T-helper 1 cell treated with Interleukin-12 subunit alpha and Interleukin-12 subunit beta and Interleukin-4 antibody, amounts not matched to agents 30 μg/mL and 1 μg/mL, for 36 hours (primary cell): Measurements from ENCODE around the gene PLOD3.
A peak's percentile ranks its signal among the peaks of the same experiment; 100 is the strongest.

Experiments used
- H3K27ac Mint-ChIP-seq: one replicate; pipeline ENCODE4 v1.8.0; 2021; ENCODE audit warnings: mild to moderate bottlenecking, mixed read lengths
- H3K27me3 Mint-ChIP-seq: one replicate; pipeline ENCODE4 v1.8.0; 2021; ENCODE audit warnings: low read depth, mixed read lengths
- H3K36me3 Mint-ChIP-seq: one replicate; pipeline ENCODE4 v1.8.0; 2021; ENCODE audit warnings: low read depth, mixed read lengths
- H3K4me1 Mint-ChIP-seq: one replicate; pipeline ENCODE4 v1.8.0; 2021; ENCODE audit warnings: low read depth, mixed read lengths
- H3K4me3 Mint-ChIP-seq: one replicate; pipeline ENCODE4 v1.8.0; 2021; ENCODE audit warnings: mild to moderate bottlenecking, moderate library complexity, mixed read lengths
- H3K9me3 Mint-ChIP-seq: one replicate; pipeline ENCODE4 v1.8.0; 2021; ENCODE audit warnings: mixed read lengths

PLOD3 gene

DNA sequence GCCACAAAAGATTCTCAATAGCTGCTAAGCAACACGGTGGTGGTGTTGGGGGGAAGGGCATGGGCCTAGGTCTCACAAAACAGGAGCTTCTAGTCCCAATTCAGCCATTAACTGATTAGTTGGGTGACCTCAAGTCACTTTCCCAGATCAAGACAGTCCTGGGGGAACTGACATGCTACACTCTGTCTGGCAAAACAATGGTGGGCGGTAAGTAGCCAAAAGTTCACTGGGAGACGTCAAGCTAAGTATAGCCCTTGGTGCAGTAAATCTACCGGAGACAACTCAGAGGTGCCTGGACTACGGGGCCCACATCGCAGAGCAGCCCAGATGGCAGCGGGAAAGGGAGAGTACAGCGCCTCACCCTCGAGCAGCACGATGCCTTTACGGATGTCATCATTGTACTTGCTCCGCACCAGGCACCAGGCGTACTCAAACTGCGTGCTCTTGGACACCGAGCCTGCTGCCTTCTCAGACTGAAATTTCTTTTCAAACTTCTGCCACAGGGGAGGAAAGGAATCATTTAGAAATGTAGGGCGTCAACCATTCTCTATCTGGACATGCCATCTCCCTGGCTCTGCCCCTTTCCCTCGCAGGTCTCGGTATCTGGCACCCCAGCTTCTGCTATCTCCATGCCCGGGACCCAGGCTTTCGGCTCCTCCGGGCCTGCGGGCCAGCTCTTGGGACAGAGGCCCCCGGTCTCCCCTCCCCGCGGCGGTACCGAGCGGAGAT, 26.4 kb upstream of the PLOD3 start:
- H3K27me3 Mint-ChIP-seq = no peaks in the 10 kb centered on the region
- peak overlapping the region; percentile 96 for H3K27ac Mint-ChIP-seq
- no peaks in the 10 kb centered on the region for H3K9me3 Mint-ChIP-seq
- H3K4me1 Mint-ChIP-seq = peaks cover 26% of the 10 kb centered on the region
- peaks cover 5% of the 10 kb centered on the region for H3K36me3 Mint-ChIP-seq
- peak overlapping the region; percentile 92 for H3K4me3 Mint-ChIP-seq

DNA sequence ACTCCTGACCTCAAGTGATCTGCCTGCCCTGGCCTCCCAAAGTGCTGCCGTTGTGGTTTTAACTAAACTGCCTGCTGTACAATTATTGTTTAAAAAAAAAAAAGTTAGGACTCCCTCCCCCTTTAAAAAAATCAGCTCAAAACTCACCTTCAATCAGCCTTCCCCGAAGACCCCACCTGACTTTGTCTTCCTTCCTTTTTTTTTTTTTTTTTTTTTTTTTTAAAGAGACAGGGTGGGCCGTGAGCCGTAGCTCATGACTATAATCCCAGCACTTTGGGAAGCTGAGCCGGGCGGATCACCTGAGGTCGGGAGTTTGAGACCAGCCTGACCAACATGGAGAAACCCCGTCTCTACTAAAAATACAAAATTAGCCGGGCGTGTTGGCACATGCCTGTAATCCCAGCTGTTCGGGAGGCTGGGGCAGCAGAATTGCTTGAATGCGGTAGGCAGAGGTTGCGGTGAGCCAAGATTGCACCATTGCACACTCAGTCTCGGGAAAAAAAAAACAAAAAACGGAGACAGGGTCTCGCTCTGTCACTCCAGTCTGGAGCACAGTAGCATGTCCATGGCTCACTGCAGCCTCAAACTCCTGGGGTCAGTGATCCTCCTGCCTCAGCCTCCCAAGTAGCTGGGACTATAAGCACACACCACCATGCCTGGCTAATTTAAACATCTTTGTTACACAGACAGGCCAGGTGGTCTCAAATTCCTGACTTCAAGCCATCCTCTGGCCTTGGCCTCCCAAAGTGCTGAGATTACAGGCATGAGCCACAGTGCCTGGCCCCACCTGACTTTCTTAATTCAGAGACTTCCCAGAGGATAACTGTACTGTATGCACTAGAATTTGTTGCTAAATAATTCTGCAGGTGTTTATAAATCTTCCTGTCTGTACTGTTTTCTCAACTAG, 24.3 kb upstream of the PLOD3 start:
- H3K4me1 Mint-ChIP-seq = peaks cover 20% of the 10 kb centered on the region
- no peak overlapping the region for H3K27ac Mint-ChIP-seq
- no peaks in the 10 kb centered on the region for H3K9me3 Mint-ChIP-seq
- no peak overlapping the region for H3K4me3 Mint-ChIP-seq
- H3K36me3 Mint-ChIP-seq = peaks cover 4% of the 10 kb centered on the region
- H3K27me3 Mint-ChIP-seq = no peaks in the 10 kb centered on the region

DNA sequence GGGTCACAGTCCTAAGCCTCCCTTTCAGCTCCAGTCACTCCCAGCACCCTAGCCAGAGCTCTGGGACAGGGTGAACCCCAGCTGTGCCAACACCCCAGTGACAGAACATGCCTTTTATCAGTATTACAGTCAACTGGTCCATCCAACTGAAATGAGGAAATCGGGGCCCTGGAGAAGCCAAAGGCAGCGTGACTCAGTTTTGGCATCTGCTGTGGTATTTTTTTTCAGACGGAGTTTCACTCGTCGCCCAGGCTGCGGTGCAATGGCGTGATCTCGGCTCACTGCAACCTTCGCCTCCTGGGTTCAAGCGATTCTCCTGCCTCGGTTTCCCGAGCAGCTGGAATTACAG, 23.6 kb upstream of the PLOD3 start:
- H3K27me3 Mint-ChIP-seq = no peaks in the 10 kb centered on the region
- H3K36me3 Mint-ChIP-seq = peaks cover 4% of the 10 kb centered on the region
- peaks cover 20% of the 10 kb centered on the region for H3K4me1 Mint-ChIP-seq

GRCh38 chr7:101240226-101241014, 23.0 kb upstream of the PLOD3 start:
- H3K27ac Mint-ChIP-seq = no peak overlapping the region
- H3K4me3 Mint-ChIP-seq = no peak overlapping the region

More for the DNA sequence above, 23.6 kb upstream of the PLOD3 start:
- Mint-ChIP-seq H3K27ac (no peak overlapping the region), H3K4me3 (no peak overlapping the region), H3K9me3 (no peaks in the 10 kb centered on the region)

GRCh38 chr7:101239951-101240220, 22.5 kb upstream of the PLOD3 start:
- Mint-ChIP-seq H3K4me1 (peaks cover 10% of the 10 kb centered on the region), H3K4me3 (no peak overlapping the region), H3K27ac (no peak overlapping the region), H3K36me3 (peaks cover 3% of the 10 kb centered on the region), H3K9me3 (no peaks in the 10 kb centered on the region), H3K27me3 (no peaks in the 10 kb centered on the region)

More at GRCh38 chr7:101240226-101241014, 23.0 kb upstream of the PLOD3 start:
- Mint-ChIP-seq H3K9me3 (no peaks in the 10 kb centered on the region), H3K36me3 (peaks cover 4% of the 10 kb centered on the region), H3K27me3 (no peaks in the 10 kb centered on the region), H3K4me1 (peaks cover 14% of the 10 kb centered on the region)

DNA sequence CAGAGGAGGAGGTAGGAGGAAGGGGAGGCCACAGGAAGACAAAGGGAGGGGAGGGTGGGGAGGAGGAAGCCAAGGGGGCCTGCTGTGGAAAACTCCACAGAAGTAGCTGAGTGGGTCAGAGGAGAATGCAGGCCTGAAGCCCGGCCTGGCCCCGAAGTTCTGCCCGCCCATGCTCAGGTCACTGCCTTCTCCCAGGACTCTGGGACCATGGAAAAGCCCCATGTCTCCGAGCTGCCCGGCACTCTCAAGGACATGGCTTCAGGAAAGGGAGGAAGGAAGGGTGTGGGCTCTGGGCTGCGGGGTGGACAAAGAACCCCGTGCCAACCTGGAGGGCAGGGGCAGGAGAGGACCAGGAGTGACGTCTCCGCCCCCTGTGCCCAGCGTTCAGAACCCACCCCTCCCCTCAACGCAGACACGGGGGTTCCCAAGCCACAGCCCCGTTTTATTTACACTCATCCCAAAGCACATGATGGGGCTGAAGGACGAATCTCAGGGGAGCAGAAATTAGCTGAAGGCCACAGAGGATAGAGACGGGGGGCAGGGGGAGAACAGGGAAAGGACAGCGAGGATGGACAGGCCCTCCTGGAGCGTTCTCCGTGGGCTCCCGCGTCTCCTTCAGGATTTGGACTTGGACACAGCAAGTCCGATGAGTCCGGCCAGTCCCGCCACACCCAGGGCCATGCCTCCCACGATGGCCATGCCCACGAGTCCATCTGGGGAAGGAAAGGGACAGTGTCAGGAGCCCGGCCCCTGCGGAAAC, 22.0 kb upstream of the PLOD3 start:
- H3K27ac Mint-ChIP-seq = no peak overlapping the region
- no peak overlapping the region for H3K4me3 Mint-ChIP-seq
- H3K9me3 Mint-ChIP-seq = no peaks in the 10 kb centered on the region
- H3K4me1 Mint-ChIP-seq = peaks cover 10% of the 10 kb centered on the region
- H3K27me3 Mint-ChIP-seq = no peaks in the 10 kb centered on the region
- H3K36me3 Mint-ChIP-seq = peaks cover 3% of the 10 kb centered on the region

DNA sequence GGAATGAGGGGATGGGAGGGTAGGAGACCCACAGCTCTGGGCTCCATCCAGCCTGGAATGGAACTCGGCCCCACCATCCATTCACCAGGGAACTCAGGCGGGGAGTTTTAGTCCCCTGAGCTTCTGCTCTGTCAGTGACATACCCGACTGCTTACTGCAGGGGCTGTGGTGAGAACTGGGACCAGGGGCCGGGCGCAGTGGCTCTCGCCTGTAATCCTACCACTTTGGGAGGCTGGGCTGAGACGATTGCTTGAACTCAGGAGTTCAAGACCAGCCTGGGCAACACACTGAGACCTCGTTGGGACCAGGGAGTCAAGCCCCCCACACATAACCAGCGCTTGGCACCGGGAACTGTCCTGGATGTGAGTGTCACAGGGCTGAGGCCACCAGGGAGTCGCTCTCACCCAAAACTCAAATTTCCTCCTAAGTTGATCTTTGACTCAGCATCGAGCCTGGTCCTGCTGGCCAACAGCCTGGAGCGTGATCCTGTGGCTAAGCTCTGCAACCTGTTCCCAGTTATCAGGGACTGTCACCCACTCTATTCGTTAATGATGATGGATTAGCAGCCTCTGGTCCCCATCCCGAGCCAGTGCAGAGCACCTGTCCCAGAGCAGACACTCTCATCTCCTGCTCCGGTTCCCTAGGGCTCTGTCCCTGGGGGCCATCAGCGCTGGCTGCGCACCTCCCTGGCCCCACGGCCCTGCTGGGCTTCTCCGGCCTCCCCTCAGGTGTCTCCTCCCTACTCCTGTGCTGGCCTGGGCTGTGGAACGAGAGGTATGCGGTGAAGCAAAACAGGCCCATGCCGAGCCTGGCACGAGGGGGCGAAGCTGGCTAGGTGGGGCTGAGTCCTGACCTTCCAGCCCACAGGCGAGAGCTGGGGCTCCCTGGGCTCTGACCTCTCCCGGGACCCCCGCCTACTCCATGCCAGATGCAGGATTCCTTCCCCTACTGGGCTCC, 21.1 kb upstream of the PLOD3 start:
- no peak overlapping the region for H3K27ac Mint-ChIP-seq
- peaks cover 6% of the 10 kb centered on the region for H3K4me1 Mint-ChIP-seq
- peaks cover 3% of the 10 kb centered on the region for H3K36me3 Mint-ChIP-seq
- no peak overlapping the region for H3K4me3 Mint-ChIP-seq
- H3K9me3 Mint-ChIP-seq = no peaks in the 10 kb centered on the region
- no peaks in the 10 kb centered on the region for H3K27me3 Mint-ChIP-seq

DNA sequence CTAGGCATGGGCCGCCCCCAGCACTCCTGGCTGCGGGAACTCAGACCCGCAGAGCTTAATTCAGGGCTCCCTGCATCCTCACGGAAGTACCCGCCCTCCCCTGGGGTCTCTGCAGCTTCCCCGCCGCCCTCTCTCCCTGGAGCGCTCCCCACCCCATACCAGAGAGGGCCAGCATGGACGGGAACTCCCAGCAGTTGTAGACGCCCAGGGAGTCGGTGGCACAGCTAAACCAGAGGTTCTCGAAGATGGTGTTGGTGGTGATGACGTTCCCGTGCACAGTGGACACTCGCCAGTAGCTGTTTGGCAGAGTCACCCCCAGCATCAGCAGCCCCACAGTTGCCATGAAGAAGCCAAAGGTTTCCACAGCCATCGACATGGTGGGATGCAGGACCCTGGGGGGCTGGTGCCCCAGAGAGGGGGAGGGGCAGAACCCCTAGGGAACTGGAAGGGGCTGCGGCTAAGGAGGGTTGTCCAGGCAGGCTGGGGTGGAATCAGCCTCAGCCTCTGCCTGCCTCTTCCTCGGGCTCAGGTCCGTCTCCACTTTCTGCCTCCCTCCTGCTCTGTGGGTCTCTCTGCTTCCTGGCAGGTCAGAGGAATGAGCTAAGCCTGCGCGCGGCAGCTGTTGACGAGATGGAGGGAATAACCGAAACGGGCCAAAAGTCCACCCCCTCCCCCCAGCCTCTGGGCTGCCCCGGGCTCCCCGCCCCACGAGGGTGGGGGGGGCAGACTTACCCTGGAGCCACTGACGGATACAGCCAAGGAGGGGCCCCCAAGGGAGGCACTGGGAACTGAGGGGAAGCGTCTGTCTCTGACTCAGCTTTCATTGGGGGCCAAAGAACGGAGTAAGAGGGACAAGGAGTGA, 20.1 kb upstream of the PLOD3 start, which contains the start of gene CLDN15:
Gene CLDN15, minus strand, starts transcription at position 597 of the 862 bp plus-strand sequence. Its CDS starts 221 bp downstream, at position 376.
- Mint-ChIP-seq H3K36me3 (peaks cover 5% of the 10 kb centered on the region), H3K4me3 (no peak within 1 kb of the TSS), H3K4me1 (peaks cover 1% of the 10 kb centered on the region), H3K27me3 (no peaks in the 10 kb centered on the region), H3K27ac (no peak within 1 kb of the TSS), H3K9me3 (no peaks in the 10 kb centered on the region)

DNA sequence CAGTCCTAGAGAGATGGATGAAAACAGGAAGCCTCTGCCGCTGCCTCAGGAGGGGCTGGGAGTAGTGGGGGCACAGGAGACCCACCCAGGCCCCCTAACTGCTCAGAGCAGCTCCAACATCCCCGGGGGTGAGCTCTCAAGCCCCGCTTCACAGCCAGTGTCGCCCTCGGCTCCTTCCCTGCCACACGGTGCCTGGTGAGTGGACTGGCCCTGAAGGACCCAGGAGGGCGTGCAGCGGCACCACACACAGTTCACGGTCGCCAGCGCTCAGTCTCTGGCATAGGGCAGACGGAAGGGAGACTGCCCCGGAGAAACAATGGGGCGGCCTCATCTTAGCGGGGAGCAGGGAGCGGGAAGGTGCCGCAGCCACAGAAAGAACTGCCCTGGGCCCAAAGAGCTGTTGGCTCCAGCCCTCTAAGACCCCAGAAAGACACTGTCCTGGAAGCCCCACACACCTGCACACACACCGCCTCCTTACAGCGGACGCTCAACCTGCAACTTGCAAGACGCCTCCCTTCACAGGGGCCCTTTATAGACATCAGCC, 19.0 kb upstream of the PLOD3 start:
- H3K27ac Mint-ChIP-seq = no peak overlapping the region

GRCh38 chr7:101235522-101235921, 18.1 kb upstream of the PLOD3 start:
- H3K27ac Mint-ChIP-seq = no peak overlapping the region
- H3K4me3 Mint-ChIP-seq = no peak overlapping the region
- no peaks in the 10 kb centered on the region for H3K4me1 Mint-ChIP-seq
- H3K36me3 Mint-ChIP-seq = peaks cover 7% of the 10 kb centered on the region
- H3K27me3 Mint-ChIP-seq = no peaks in the 10 kb centered on the region
- H3K9me3 Mint-ChIP-seq = no peaks in the 10 kb centered on the region

More for the DNA sequence above, 19.0 kb upstream of the PLOD3 start:
- Mint-ChIP-seq H3K9me3 (no peaks in the 10 kb centered on the region), H3K36me3 (peaks cover 5% of the 10 kb centered on the region), H3K27me3 (no peaks in the 10 kb centered on the region), H3K4me1 (peaks cover 1% of the 10 kb centered on the region), H3K4me3 (no peak overlapping the region)

- Mint-ChIP-seq H3K36me3 (peaks cover 7% of the 10 kb centered on the region), H3K27ac (no peak overlapping the region), H3K4me1 (no peaks in the 10 kb centered on the region), H3K9me3 (no peaks in the 10 kb centered on the region), H3K27me3 (no peaks in the 10 kb centered on the region), H3K4me3 (no peak overlapping the region)
Observed at GRCh38 chr7:101235050-101235449, 17.7 kb upstream of the PLOD3 start.

DNA sequence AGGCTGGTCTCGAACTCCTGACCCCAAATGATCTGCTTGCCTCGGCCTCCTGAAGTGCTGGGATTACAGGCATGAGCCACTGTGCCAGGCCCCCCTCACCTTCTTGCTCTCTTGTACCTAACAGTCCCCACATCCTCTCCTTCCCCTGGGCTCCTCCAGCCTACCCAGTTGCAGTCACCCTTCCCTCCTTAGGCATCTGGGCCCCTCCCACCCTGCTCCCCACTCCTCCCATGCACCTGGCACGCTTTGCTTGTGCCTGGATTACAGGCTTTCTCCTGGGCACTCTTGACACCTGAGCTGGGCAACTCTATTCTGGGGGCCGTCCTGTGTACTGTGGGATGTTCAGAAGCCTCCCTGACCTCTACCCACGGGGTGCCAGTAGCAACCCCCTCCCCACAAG, 17.3 kb upstream of the PLOD3 start:
- Mint-ChIP-seq H3K4me3 (no peak overlapping the region), H3K4me1 (no peaks in the 10 kb centered on the region), H3K9me3 (no peaks in the 10 kb centered on the region), H3K27ac (no peak overlapping the region), H3K36me3 (peaks cover 7% of the 10 kb centered on the region), H3K27me3 (no peaks in the 10 kb centered on the region)
